HepG2 (cell line): ENCODE results near the gene PDCD10. TPM values are rescaled to one million over a fixed set of nuclear protein-coding genes. Genes with fewer than 3 reads are reported as not detected.
A peak's percentile ranks its signal among the peaks of the same experiment; 100 is the strongest.

Source experiments
- BHLHE40 ChIP-seq: IDR thresholded peaks from 2 replicates; pipeline ENCODE4 v1.6.1; 2011; ENCODE audit warnings: low read length, improper control_type of control experiment
- CENPT ChIP-seq: sonication (generic); formaldehyde crosslinking; IDR thresholded peaks from 2 replicates; pipeline ENCODE4 v1.8.0; 2022; ENCODE audit warnings: low read depth, mild to moderate bottlenecking, moderate library complexity, missing genetic modification reagents
- EEA1 ChIP-seq: sonication (generic); formaldehyde crosslinking; IDR thresholded peaks from 2 replicates; pipeline ENCODE4 v1.5.1; 2020; ENCODE audit warnings: mild to moderate bottlenecking, missing genetic modification reagents, borderline replicate concordance
- EED ChIP-seq: sonication (generic); formaldehyde crosslinking; IDR thresholded peaks from 2 replicates; pipeline ENCODE4 v1.5.0; 2020; ENCODE audit warnings: mild to moderate bottlenecking, missing genetic modification reagents
- ETV6 ChIP-seq: sonication (generic); formaldehyde crosslinking; conservative IDR thresholded peaks from 2 replicates; pipeline ENCODE4 v1.4.0; 2020; ENCODE audit warnings: missing genetic modification reagents
- HOXA7 ChIP-seq: sonication (generic); formaldehyde crosslinking; IDR thresholded peaks from 2 replicates; pipeline ENCODE4 v1.8.1; 2022; ENCODE audit warnings: mild to moderate bottlenecking, missing genetic modification reagents, moderate library complexity
- JUN ChIP-seq: sonication (generic); formaldehyde crosslinking; IDR thresholded peaks from 2 replicates; pipeline ENCODE4 v1.4.0; 2020; ENCODE audit warnings: mild to moderate bottlenecking, missing genetic modification reagents
- KLF15 ChIP-seq: sonication (generic); formaldehyde crosslinking; IDR thresholded peaks from 2 replicates; pipeline ENCODE4 v1.8.1; 2023; ENCODE audit warnings: borderline replicate concordance, mild to moderate bottlenecking, inconsistent platforms, missing genetic modification reagents, mixed read lengths
- NBN ChIP-seq: fragments of 450-650 bp; conservative IDR thresholded peaks from 2 replicates; pipeline ENCODE4 v1.6.1; 2017
- NCOA1 ChIP-seq: sonication (generic); formaldehyde crosslinking; IDR thresholded peaks from 2 replicates; pipeline ENCODE4 v1.9.0; 2021; ENCODE audit warnings: missing genetic modification reagents
- NFATC3 ChIP-seq: sonication (generic); formaldehyde crosslinking; IDR thresholded peaks from 2 replicates; pipeline ENCODE4 v1.5.1; 2020; ENCODE audit warnings: mild to moderate bottlenecking, missing genetic modification reagents
- NR3C1 ChIP-seq: sonication (generic); formaldehyde crosslinking; IDR thresholded peaks from 2 replicates; pipeline ENCODE4 v1.4.0; 2020; ENCODE audit warnings: missing genetic modification reagents
- SYNCRIP ChIP-seq: fragments of 200-400 bp; formaldehyde crosslinking; IDR thresholded peaks from 2 replicates; pipeline ENCODE4 v1.6.1; 2018; ENCODE audit warnings: mild to moderate bottlenecking, low read depth, low read length; ENCODE audit not compliant: insufficient read depth
- ZFP90 ChIP-seq: sonication (generic); formaldehyde crosslinking; IDR thresholded peaks from 2 replicates; pipeline ENCODE4 v1.8.0; 2022; ENCODE audit warnings: missing genetic modification reagents, mild to moderate bottlenecking, inconsistent platforms, borderline replicate concordance
- ZNF367 ChIP-seq: sonication (generic); formaldehyde crosslinking; IDR thresholded peaks from 2 replicates; pipeline ENCODE4 v1.4.0; 2020; ENCODE audit warnings: missing genetic modification reagents, borderline replicate concordance
- ZNF672 ChIP-seq: sonication (generic); formaldehyde crosslinking; IDR thresholded peaks from 2 replicates; pipeline ENCODE4 v1.8.1; 2022; ENCODE audit warnings: missing genetic modification reagents
- ZNF703 ChIP-seq: sonication (generic); formaldehyde crosslinking; IDR thresholded peaks from 2 replicates; pipeline ENCODE4 v1.5.1; 2020; ENCODE audit warnings: missing genetic modification reagents, mild to moderate bottlenecking, moderate library complexity, borderline replicate concordance
- ZNF790 ChIP-seq: sonication (generic); formaldehyde crosslinking; IDR thresholded peaks from 2 replicates; pipeline ENCODE4 v1.8.0; 2022; ENCODE audit warnings: missing genetic modification reagents, mild to moderate bottlenecking, borderline replicate concordance
- ZSCAN21 ChIP-seq: sonication (generic); formaldehyde crosslinking; IDR thresholded peaks from 2 replicates; pipeline ENCODE4 v1.8.0; 2022; ENCODE audit warnings: mild to moderate bottlenecking, missing genetic modification reagents, moderate library complexity, borderline replicate concordance
- polyA plus RNA-seq, 8 experiments: library from polyadenylated mRNA; depleted of rRNA in 3 of 8; stranded (reverse) in 7 of 8; unstranded in 1 of 8; fragments of >200 nt; fragmentation: Illumina TruSeq in 4 of 8; extraction: Trizol in 4 of 8; gene quantifications; 2 replicates each; pipeline versions ENCODE4 v1.2.1 to v1.2.3, GENCODE V29; 2011 to 2016; ENCODE audit warnings: low read depth in 4 of 8, missing spikeins in 1 of 8, mixed read lengths in 1 of 8; ENCODE audit not compliant: insufficient read depth in 1 of 8
- total RNA-seq, 5 experiments: library from RNA; depleted of rRNA; stranded (reverse); fragments of >200 nt; fragmentation: Illumina TruSeq; extraction: Trizol; gene quantifications; 2 replicates each; pipeline ENCODE4 v1.2.3, GENCODE V29; 2016; ENCODE audit warnings: low read depth in 1 of 5
- TF ChIP-seq, protein P1 (sequence below): sonication (generic); formaldehyde crosslinking; IDR thresholded peaks from 2 replicates; pipeline ENCODE4 v1.5.0; 2020; ENCODE audit warnings: mild to moderate bottlenecking, missing genetic modification reagents
- TF ChIP-seq, protein P2 (sequence below): IDR thresholded peaks from 2 replicates; pipeline ENCODE4 v1.6.1; 2016; ENCODE audit warnings: missing compliant biosample characterization, missing genetic modification reagents, borderline replicate concordance
- TF ChIP-seq, protein P3 (sequence below): sonication (generic); IDR thresholded peaks from 2 replicates; pipeline ENCODE4 v1.6.1; 2016; ENCODE audit warnings: low read depth, borderline replicate concordance
- TF ChIP-seq, protein P4 (sequence below): IDR thresholded peaks from 2 replicates; pipeline ENCODE4 v1.6.1; 2016; ENCODE audit warnings: missing genetic modification reagents, missing compliant biosample characterization
- TF ChIP-seq, protein P5 (sequence below): sonication (generic); formaldehyde crosslinking; IDR thresholded peaks from 2 replicates; pipeline ENCODE4 v1.4.0; 2020; ENCODE audit warnings: missing genetic modification reagents

Gene PDCD10
- total and polyA plus RNA-seq, 2 of the 13 experiments (the other 11 are each of a cell fraction or from before 2014, with no cell fraction given) = 48.5 to 53.9 TPM

DNA sequence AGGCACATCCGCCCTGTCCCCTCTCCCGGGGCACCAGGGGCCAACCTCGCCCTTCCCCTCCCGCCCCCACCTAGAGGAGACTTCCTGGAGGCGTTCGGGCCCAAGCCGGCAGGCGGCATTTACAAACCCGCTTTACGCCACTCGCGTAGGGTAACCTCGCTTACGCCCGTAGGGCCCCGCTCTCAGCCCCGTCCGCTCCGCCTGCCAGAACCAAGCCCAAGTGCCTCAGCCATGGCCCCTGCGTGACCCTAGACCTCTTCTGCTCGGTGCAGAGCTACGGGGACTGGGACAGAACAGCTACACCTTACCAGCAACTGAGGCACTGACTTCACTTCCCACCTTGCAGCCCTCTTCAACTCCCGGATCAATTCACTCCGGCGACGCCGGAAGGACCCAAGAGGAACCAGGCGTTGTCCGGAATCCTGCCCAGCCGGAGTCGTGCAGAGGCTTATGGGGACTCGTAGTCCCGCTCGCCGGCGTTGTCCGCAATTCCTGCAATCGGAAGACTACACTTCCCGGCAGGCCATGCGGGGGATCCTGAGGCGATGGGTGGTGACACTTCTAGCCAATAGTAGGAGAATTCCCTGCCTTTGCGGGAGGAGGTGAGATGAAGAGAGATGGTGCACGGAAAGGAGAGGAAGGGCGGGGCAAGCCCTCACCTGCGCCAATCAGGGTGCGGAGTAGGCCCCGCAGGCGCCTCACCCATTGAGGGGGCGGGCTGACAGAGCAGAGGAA, at the start of gene PDCD10 (continued):
- TF ChIP-seq EEA1 (no peak), BHLHE40 (no peak), ZFP90 (CRISPR knock-in tag) (0 out of 2 replicates have a peak, but pooled peaks have one; percentile 41), ZNF703 (CRISPR knock-in tag) (no peak; the same call in 1 of the 2 replicates), ETV6 (peak; percentile 75), EED (CRISPR knock-in tag) (0 out of 2 replicates have a peak, but pooled peaks have one; percentile 44), NCOA1 (peak; percentile 6; the same call in 1 of the 2 replicates), ZSCAN21 (0 out of 2 replicates have a peak, but pooled peaks have one; percentile 70), NBN (no peak), HOXA7 (CRISPR knock-in tag) (no peak), NR3C1 (CRISPR knock-in tag) (no peak), SYNCRIP (no peak), NFATC3 (CRISPR knock-in tag) (no peak; the same call in 1 of the 2 replicates), KLF15 (peak; percentile 59; the same call in 1 of the 2 replicates), ZNF672 (no peak), CENPT (CRISPR knock-in tag) (no peak), ZNF790 (0 out of 2 replicates have a peak, but pooled peaks have one; percentile 58), ZNF367 (CRISPR knock-in tag) (no peak), JUN (no peak)
- TF ChIP-seq, protein P1, sequence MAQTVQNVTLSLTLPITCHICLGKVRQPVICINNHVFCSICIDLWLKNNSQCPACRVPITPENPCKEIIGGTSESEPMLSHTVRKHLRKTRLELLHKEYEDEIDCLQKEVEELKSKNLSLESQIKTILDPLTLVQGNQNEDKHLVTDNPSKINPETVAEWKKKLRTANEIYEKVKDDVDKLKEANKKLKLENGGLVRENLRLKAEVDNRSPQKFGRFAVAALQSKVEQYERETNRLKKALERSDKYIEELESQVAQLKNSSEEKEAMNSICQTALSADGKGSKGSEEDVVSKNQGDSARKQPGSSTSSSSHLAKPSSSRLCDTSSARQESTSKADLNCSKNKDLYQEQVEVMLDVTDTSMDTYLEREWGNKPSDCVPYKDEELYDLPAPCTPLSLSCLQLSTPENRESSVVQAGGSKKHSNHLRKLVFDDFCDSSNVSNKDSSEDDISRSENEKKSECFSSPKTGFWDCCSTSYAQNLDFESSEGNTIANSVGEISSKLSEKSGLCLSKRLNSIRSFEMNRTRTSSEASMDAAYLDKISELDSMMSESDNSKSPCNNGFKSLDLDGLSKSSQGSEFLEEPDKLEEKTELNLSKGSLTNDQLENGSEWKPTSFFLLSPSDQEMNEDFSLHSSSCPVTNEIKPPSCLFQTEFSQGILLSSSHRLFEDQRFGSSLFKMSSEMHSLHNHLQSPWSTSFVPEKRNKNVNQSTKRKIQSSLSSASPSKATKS = no peak
- TF ChIP-seq, protein P2, sequence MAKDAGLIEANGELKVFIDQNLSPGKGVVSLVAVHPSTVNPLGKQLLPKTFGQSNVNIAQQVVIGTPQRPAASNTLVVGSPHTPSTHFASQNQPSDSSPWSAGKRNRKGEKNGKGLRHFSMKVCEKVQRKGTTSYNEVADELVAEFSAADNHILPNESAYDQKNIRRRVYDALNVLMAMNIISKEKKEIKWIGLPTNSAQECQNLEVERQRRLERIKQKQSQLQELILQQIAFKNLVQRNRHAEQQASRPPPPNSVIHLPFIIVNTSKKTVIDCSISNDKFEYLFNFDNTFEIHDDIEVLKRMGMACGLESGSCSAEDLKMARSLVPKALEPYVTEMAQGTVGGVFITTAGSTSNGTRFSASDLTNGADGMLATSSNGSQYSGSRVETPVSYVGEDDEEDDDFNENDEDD (CRISPR knock-in tag) = peak; percentile 27; the same call in 1 of the 2 replicates
- TF ChIP-seq, protein P3, sequence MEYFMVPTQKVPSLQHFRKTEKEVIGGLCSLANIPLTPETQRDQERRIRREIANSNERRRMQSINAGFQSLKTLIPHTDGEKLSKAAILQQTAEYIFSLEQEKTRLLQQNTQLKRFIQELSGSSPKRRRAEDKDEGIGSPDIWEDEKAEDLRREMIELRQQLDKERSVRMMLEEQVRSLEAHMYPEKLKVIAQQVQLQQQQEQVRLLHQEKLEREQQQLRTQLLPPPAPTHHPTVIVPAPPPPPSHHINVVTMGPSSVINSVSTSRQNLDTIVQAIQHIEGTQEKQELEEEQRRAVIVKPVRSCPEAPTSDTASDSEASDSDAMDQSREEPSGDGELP = peak; percentile 69
- TF ChIP-seq, protein P4, sequence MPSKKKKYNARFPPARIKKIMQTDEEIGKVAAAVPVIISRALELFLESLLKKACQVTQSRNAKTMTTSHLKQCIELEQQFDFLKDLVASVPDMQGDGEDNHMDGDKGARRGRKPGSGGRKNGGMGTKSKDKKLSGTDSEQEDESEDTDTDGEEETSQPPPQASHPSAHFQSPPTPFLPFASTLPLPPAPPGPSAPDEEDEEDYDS = peak; percentile 68
- TF ChIP-seq, protein P5, sequence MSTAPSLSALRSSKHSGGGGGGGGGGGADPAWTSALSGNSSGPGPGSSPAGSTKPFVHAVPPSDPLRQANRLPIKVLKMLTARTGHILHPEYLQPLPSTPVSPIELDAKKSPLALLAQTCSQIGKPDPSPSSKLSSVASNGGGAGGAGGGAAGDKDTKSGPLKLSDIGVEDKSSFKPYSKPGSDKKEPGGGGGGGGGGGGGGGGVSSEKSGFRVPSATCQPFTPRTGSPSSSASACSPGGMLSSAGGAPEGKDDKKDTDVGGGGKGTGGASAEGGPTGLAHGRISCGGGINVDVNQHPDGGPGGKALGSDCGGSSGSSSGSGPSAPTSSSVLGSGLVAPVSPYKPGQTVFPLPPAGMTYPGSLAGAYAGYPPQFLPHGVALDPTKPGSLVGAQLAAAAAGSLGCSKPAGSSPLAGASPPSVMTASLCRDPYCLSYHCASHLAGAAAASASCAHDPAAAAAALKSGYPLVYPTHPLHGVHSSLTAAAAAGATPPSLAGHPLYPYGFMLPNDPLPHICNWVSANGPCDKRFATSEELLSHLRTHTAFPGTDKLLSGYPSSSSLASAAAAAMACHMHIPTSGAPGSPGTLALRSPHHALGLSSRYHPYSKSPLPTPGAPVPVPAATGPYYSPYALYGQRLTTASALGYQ (CRISPR knock-in tag) = no peak; the same call in 1 of the 2 replicates
